Raji (cell line): Measurements from ENCODE around the gene TREH.

Source experiments
- POLR2A ChIP-seq: IDR thresholded peaks from 2 replicates; pipeline ENCODE4 v1.6.1; 2011; ENCODE audit warnings: low read depth, low read length, control low read depth; ENCODE audit not compliant: insufficient read depth

Gene TREH

GRCh38 chr11:118679483-118679882 is at the start of gene TREH:
Gene TREH, minus strand, starts transcription at chr11:118679650. Its CDS starts 23 bp downstream, at chr11:118679627.
- TF ChIP-seq POLR2A, result no peak

GRCh38 chr11:118715837-118716260 is 36.4 kb upstream of the TREH start:
- TF ChIP-seq POLR2A, result no peak

GRCh38 chr11:118715245-118715831 is 35.9 kb upstream of the TREH start:
- no peak for TF ChIP-seq POLR2A

GRCh38 chr11:118714816-118715215 is 35.4 kb upstream of the TREH start:
- no peak for TF ChIP-seq POLR2A

GRCh38 chr11:118708296-118708695 is 28.8 kb upstream of the TREH start:
- no peak for TF ChIP-seq POLR2A

GRCh38 chr11:118706546-118706825 is 27.0 kb upstream of the TREH start:
- no peak for TF ChIP-seq POLR2A

- TF ChIP-seq POLR2A, result no peak
These were observed 26.5 kb upstream of the TREH start for GRCh38 chr11:118705791-118706545.

- no peak for TF ChIP-seq POLR2A
These were observed 25.8 kb upstream of the TREH start for GRCh38 chr11:118705111-118705741.

- TF ChIP-seq POLR2A, result no peak
These were observed 24.2 kb upstream of the TREH start for GRCh38 chr11:118703563-118704106.

- TF ChIP-seq POLR2A, result no peak
These were observed 20.2 kb upstream of the TREH start for GRCh38 chr11:118699506-118700220.

- TF ChIP-seq POLR2A, result no peak
These were observed 17.9 kb upstream of the TREH start for GRCh38 chr11:118697346-118697745.

GRCh38 chr11:118696673-118697226 is 17.3 kb upstream of the TREH start:
- no peak for TF ChIP-seq POLR2A

- TF ChIP-seq POLR2A, result no peak
These were observed 15.3 kb upstream of the TREH start for GRCh38 chr11:118694771-118695170.

- no peak for TF ChIP-seq POLR2A
These were observed 14.7 kb upstream of the TREH start for GRCh38 chr11:118694185-118694584.

- no peak for TF ChIP-seq POLR2A
These were observed 12.7 kb upstream of the TREH start for GRCh38 chr11:118691926-118692830.
